ENCODE measurements around the gene IPO4. TPM values are rescaled to one million over a fixed set of nuclear protein-coding genes. Genes with fewer than 3 reads are reported as not detected.

IPO4 gene
- total RNA-seq, 1 donor from 2014 or later = 50.2 TPM

GRCh38 chr14:24177041-24177825, 11.4 kb downstream of the IPO4 start:
- intact Hi-C loops (cut with micrococcal nuclease) = no loop called here

GRCh38 chr14:24176599-24176998, 12.0 kb downstream of the IPO4 start:
- intact Hi-C loops (cut with micrococcal nuclease) = no loop called here

- intact Hi-C loops (cut with micrococcal nuclease) = no loop called here
Measured at GRCh38 chr14:24172871-24173281, 15.7 kb downstream of the IPO4 start.

- intact Hi-C loops (cut with micrococcal nuclease) = no loop called here
Measured at GRCh38 chr14:24172261-24172860, 16.3 kb downstream of the IPO4 start.

- intact Hi-C loops (cut with micrococcal nuclease) = no loop called here
Measured at GRCh38 chr14:24171422-24172260, 17.0 kb downstream of the IPO4 start, which contains the start of gene REC8. TSS of gene REC8 (plus strand) at chr14:24172080. CDS start at chr14:24172553, 473 bp downstream.

GRCh38 chr14:24167469-24168114, 21.0 kb downstream of the IPO4 start:
- intact Hi-C loops (cut with micrococcal nuclease) = no loop called here

- intact Hi-C loops (cut with micrococcal nuclease) = no loop called here
Measured at GRCh38 chr14:24165785-24166184, 22.8 kb downstream of the IPO4 start.

- intact Hi-C loops (cut with micrococcal nuclease) = no loop called here
Measured at GRCh38 chr14:24164518-24164991, 24.1 kb downstream of the IPO4 start.

- intact Hi-C loops (cut with micrococcal nuclease) = no loop called here
Measured at GRCh38 chr14:24162093-24162492, 26.5 kb downstream of the IPO4 start.

- intact Hi-C loops (cut with micrococcal nuclease) = loop anchor here (1.0 to 2.0 kb wide), 9 partner anchors 14 to 102 kb away; partner anchors contain the start of genes CHMP4A, DCAF11, EMC9 and IPO4
Measured at GRCh38 chr14:24160850-24161804, 27.5 kb downstream of the IPO4 start, which contains the start of gene IRF9. TSS of gene IRF9 (plus strand) at chr14:24161265. CDS start at chr14:24162145, 880 bp downstream.

GRCh38 chr14:24160499-24160849, 28.1 kb downstream of the IPO4 start:
- intact Hi-C loops (cut with micrococcal nuclease) = loop anchor here (2.0 kb wide), 1 partner anchor 102 kb away; no protein-coding TSS in a partner anchor

- intact Hi-C loops (cut with micrococcal nuclease) = loop anchor here (2.0 kb wide), 1 partner anchor 101 kb away; no protein-coding TSS in a partner anchor
Measured at GRCh38 chr14:24159777-24160498, 28.7 kb downstream of the IPO4 start.

GRCh38 chr14:24157331-24157730, 31.3 kb downstream of the IPO4 start:
- intact Hi-C loops (cut with micrococcal nuclease) = no loop called here

- intact Hi-C loops (cut with micrococcal nuclease) = no loop called here
Measured at GRCh38 chr14:24156840-24157239, 31.8 kb downstream of the IPO4 start.

GRCh38 chr14:24155100-24155499, 33.5 kb downstream of the IPO4 start:
- intact Hi-C loops (cut with micrococcal nuclease) = no loop called here

- intact Hi-C loops (cut with micrococcal nuclease) = no loop called here
Measured at GRCh38 chr14:24151404-24152080, 37.1 kb downstream of the IPO4 start.

- intact Hi-C loops (cut with micrococcal nuclease) = no loop called here
Measured at GRCh38 chr14:24150993-24151392, 37.6 kb downstream of the IPO4 start.

GRCh38 chr14:24150567-24150966, 38.0 kb downstream of the IPO4 start:
- intact Hi-C loops (cut with micrococcal nuclease) = no loop called here

- intact Hi-C loops (cut with micrococcal nuclease) = no loop called here
Measured at GRCh38 chr14:24150061-24150460, 38.6 kb downstream of the IPO4 start.

All from T-helper 2 cell treated with Interferon-gamma antibody and Interleukin-4, amounts not matched to agents 100 ng/mL and 5 ng/mL, for 36 hours (primary cell).